HL-60 (cell line): ENCODE data around the gene KIRREL1.

Source experiments
- DNase-seq, 2 experiments: peaks; one replicate each; pipeline ENCODE4 v3.0.0-alpha.2; 2010 to 2020; ENCODE audit warnings: low read depth in 1 of 2, low spot score in 1 of 2
- H3K27ac ChIP-seq: fragments of 250-450 bp; sonication (Bioruptor Pico); replicated peaks from 2 replicates; pipeline ENCODE4 v1.5.1; 2020; ENCODE audit warnings: mild to moderate bottlenecking, moderate library complexity
- H3K27me3 ChIP-seq: fragments of 250-450 bp; sonication (Bioruptor Pico); 2 replicates; pipeline ENCODE4 v1.5.1; 2021; ENCODE audit warnings: mild to moderate bottlenecking, moderate library complexity; ENCODE audit not compliant: insufficient read depth, poor library complexity, severe bottlenecking
- H3K4me3 ChIP-seq: replicated peaks from 2 replicates; pipeline ENCODE4 v1.5.1; 2011; ENCODE audit warnings: mild to moderate bottlenecking, control low read depth, low read length; ENCODE audit not compliant: insufficient read depth
- GABPA ChIP-seq: IDR thresholded peaks from 2 replicates; pipeline ENCODE4 v1.6.1; 2012; ENCODE audit warnings: low read depth
- POLR2AphosphoS5 ChIP-seq: IDR thresholded peaks from 2 replicates; pipeline ENCODE4 v1.6.1; 2012; ENCODE audit warnings: low read depth
- SPI1 ChIP-seq: IDR thresholded peaks from 2 replicates; pipeline ENCODE4 v1.6.1; 2012; ENCODE audit warnings: low read depth, mild to moderate bottlenecking, borderline replicate concordance
- TF ChIP-seq, protein P1 (sequence below): IDR thresholded peaks from 2 replicates; pipeline ENCODE4 v1.6.1; 2012; ENCODE audit warnings: low read depth; ENCODE audit not compliant: insufficient replicate concordance
- TF ChIP-seq, protein P2 (sequence below): IDR thresholded peaks from one replicate; pipeline ENCODE4 v1.5.1; 2011; ENCODE audit warnings: low read length, control low read depth, inconsistent platforms; ENCODE audit not compliant: insufficient read depth

KIRREL1 gene

DNA sequence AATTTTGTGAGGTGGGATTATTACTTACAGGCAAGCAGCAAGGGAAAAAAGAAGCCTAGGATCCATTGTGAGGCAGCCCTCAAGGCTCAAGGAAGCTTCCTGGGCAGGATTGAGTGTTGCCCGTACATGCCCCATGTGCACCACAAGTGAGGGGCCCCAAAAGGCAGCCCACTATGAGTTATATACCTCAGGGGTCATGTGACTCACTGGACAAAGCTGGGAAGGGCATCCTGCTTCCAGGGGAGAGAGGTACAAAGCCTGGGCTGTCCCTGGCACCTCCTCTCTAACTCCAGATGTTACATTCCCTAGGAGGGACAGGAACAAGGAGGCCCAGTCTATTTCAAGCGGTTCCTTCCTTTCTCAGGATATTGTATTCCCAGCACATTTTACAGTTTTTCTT, 153.3 kb downstream of the KIRREL1 start:
- TF ChIP-seq SPI1 (no peak), GABPA (no peak), POLR2AphosphoS5 (no peak)
- TF ChIP-seq, protein P1, sequence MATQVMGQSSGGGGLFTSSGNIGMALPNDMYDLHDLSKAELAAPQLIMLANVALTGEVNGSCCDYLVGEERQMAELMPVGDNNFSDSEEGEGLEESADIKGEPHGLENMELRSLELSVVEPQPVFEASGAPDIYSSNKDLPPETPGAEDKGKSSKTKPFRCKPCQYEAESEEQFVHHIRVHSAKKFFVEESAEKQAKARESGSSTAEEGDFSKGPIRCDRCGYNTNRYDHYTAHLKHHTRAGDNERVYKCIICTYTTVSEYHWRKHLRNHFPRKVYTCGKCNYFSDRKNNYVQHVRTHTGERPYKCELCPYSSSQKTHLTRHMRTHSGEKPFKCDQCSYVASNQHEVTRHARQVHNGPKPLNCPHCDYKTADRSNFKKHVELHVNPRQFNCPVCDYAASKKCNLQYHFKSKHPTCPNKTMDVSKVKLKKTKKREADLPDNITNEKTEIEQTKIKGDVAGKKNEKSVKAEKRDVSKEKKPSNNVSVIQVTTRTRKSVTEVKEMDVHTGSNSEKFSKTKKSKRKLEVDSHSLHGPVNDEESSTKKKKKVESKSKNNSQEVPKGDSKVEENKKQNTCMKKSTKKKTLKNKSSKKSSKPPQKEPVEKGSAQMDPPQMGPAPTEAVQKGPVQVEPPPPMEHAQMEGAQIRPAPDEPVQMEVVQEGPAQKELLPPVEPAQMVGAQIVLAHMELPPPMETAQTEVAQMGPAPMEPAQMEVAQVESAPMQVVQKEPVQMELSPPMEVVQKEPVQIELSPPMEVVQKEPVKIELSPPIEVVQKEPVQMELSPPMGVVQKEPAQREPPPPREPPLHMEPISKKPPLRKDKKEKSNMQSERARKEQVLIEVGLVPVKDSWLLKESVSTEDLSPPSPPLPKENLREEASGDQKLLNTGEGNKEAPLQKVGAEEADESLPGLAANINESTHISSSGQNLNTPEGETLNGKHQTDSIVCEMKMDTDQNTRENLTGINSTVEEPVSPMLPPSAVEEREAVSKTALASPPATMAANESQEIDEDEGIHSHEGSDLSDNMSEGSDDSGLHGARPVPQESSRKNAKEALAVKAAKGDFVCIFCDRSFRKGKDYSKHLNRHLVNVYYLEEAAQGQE = no peak
- TF ChIP-seq, protein P2, sequence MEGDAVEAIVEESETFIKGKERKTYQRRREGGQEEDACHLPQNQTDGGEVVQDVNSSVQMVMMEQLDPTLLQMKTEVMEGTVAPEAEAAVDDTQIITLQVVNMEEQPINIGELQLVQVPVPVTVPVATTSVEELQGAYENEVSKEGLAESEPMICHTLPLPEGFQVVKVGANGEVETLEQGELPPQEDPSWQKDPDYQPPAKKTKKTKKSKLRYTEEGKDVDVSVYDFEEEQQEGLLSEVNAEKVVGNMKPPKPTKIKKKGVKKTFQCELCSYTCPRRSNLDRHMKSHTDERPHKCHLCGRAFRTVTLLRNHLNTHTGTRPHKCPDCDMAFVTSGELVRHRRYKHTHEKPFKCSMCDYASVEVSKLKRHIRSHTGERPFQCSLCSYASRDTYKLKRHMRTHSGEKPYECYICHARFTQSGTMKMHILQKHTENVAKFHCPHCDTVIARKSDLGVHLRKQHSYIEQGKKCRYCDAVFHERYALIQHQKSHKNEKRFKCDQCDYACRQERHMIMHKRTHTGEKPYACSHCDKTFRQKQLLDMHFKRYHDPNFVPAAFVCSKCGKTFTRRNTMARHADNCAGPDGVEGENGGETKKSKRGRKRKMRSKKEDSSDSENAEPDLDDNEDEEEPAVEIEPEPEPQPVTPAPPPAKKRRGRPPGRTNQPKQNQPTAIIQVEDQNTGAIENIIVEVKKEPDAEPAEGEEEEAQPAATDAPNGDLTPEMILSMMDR = no peak
- H3K27me3 ChIP-seq = no peaks in the 10 kb centered on the region
- H3K27ac ChIP-seq = no peak overlapping the region

DNA sequence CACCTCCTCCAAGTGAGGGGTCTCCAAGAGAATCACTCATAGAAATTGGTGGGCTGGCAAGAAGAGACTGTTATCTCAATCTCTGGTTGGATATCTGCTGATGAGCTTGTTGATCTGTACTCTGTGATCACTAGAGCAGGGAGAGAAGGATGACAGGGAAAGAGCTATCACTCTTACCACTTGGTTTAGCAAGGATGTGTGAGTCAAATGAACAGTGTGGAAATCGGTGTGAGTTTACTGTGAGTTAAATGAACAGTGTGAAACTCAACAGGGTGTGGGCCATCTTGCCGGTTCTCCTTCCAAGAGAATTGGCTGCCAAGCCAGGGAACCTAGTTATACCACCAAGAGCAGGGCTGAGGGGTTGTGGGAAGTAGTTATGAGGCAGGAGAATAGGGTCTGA, 154.0 kb downstream of the KIRREL1 start:
- Histone ChIP-seq H3K27me3 (no peaks in the 10 kb centered on the region), H3K27ac (no peak overlapping the region), H3K4me3 (no peak overlapping the region)
- TF ChIP-seq, protein P1 = no peak
- no peak for TF ChIP-seq GABPA
- no peak for DNase-seq

More for the DNA sequence above, 153.3 kb downstream of the KIRREL1 start:
- DNase-seq = no peak
- no peak overlapping the region for H3K4me3 ChIP-seq

DNA sequence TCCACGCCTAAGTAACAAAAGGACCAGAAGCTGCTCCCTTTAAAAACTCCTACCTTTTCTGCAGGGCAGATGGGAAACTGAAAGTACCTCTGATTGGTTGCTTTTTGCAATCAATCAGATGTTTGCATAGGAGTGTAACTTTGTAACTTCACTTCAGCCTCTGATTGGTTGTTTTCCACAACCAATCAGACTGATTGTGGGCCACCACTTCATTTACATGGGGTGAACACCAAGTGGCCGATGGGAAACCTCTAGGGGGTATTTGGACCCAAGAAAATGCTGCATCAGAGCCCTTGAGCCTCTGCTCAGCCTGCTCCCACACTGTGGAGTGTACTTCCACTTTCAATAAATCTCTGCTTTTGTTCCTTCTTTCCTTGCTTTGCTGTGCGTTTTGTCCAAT, 154.4 kb downstream of the KIRREL1 start:
- no peak overlapping the region for H3K27ac ChIP-seq
- no peak overlapping the region for H3K4me3 ChIP-seq
- TF ChIP-seq SPI1 = no peak
- TF ChIP-seq, protein P2 = no peak
- TF ChIP-seq, protein P1 = no peak
- no peak for TF ChIP-seq POLR2AphosphoS5
- TF ChIP-seq GABPA = no peak
- DNase-seq = no peak
- H3K27me3 ChIP-seq = no peaks in the 10 kb centered on the region
